GM12891 (cell line): ENCODE results near the gene THADA.

ENCODE experiments used
- PAX5 ChIP-seq: IDR thresholded peaks from 2 replicates; pipeline ENCODE4 v1.6.1; 2011; ENCODE audit warnings: low read length, moderate library complexity, mild to moderate bottlenecking; ENCODE audit not compliant: insufficient read depth, severe bottlenecking
- POLR2A ChIP-seq: IDR thresholded peaks from 2 replicates; pipeline ENCODE4 v1.6.1; 2011; ENCODE audit warnings: low read depth, low read length, control low read depth
- POLR2AphosphoS5 ChIP-seq: IDR thresholded peaks from 2 replicates; pipeline ENCODE4 v1.6.1; 2011; ENCODE audit warnings: low read depth, low read length, control low read depth
- POU2F2 ChIP-seq: IDR thresholded peaks from 2 replicates; pipeline ENCODE4 v1.6.1; 2011; ENCODE audit warnings: low read depth, mild to moderate bottlenecking, control low read depth, low read length, moderate library complexity
- SPI1 ChIP-seq: IDR thresholded peaks from 2 replicates; pipeline ENCODE4 v1.6.1; 2011; ENCODE audit warnings: low read depth, low read length, control low read depth
- TAF1 ChIP-seq: IDR thresholded peaks from 2 replicates; pipeline ENCODE4 v1.6.1; 2011; ENCODE audit warnings: low read depth, low read length, control low read depth

- no peak for TF ChIP-seq POLR2A
- no peak for TF ChIP-seq TAF1
- TF ChIP-seq POLR2AphosphoS5: no peak
- no peak for TF ChIP-seq POU2F2
- TF ChIP-seq SPI1: no peak
- TF ChIP-seq PAX5: no peak
Measured at GRCh38 chr2:43637030-43637803, 41.4 kb upstream of the THADA start, which contains the start of gene PLEKHH2.
